Liver (tissue), 9 donors: ENCODE measurements around the gene HRH4. TPM values are rescaled to one million over a fixed set of nuclear protein-coding genes. Genes with fewer than 3 reads are reported as not detected.

Source experiments
- DNase-seq: peaks from one replicate; pipeline ENCODE4 v3.0.0-alpha.2; 2017; ENCODE audit warnings: low spot score
- H3K27ac ChIP-seq, 2 donors: one replicate each; pipeline ENCODE4 v1.7.0; 2013; ENCODE audit warnings: inconsistent platforms in 2 of 2, low read length in 2 of 2, control low read depth in 1 of 2, low read depth in 1 of 2, mild to moderate bottlenecking in 1 of 2
- H3K27me3 ChIP-seq, 4 donors: one replicate each; pipeline versions ENCODE4 v1.6.1 to v1.7.0; 2013; ENCODE audit warnings: low read length in 3 of 4, inconsistent platforms in 1 of 4, mild to moderate bottlenecking in 1 of 4, moderate library complexity in 1 of 4; ENCODE audit not compliant: control insufficient read depth in 4 of 4, insufficient read depth in 4 of 4
- H3K36me3 ChIP-seq, 4 donors: one replicate each; pipeline versions ENCODE4 v1.6.1 to v1.7.0; 2013; ENCODE audit warnings: low read length in 3 of 4, mild to moderate bottlenecking in 3 of 4, low read depth in 1 of 4, moderate library complexity in 1 of 4; ENCODE audit not compliant: control insufficient read depth in 4 of 4, insufficient read depth in 3 of 4
- H3K4me1 ChIP-seq, 4 donors: one replicate each; pipeline versions ENCODE4 v1.6.1 to v1.7.0; 2013; ENCODE audit warnings: low read length in 3 of 4, mild to moderate bottlenecking in 3 of 4, moderate library complexity in 1 of 4; ENCODE audit not compliant: control insufficient read depth in 4 of 4, insufficient read depth in 4 of 4
- H3K4me3 ChIP-seq, 3 donors: one replicate each; pipeline versions ENCODE4 v1.6.1 to v1.7.0; 2013; ENCODE audit warnings: low read length in 3 of 3, control low read depth in 1 of 3, low read depth in 1 of 3, mild to moderate bottlenecking in 1 of 3
- H3K9ac ChIP-seq, 2 donors: one replicate each; pipeline ENCODE4 v1.7.0; 2013; ENCODE audit warnings: low read length in 2 of 2, mild to moderate bottlenecking in 2 of 2, moderate library complexity in 2 of 2, control low read depth in 1 of 2, low read depth in 1 of 2
- H3K9me3 ChIP-seq, 4 donors: one replicate each; pipeline versions ENCODE4 v1.6.1 to v1.7.0; 2013; ENCODE audit warnings: low read length in 3 of 4; ENCODE audit not compliant: control insufficient read depth in 4 of 4
- ATF3 ChIP-seq: IDR thresholded peaks from 2 replicates; pipeline ENCODE4 v1.6.1; 2016; ENCODE audit warnings: antibody characterized with exemption
- CTCF ChIP-seq: fragments of 150-350 bp; IDR thresholded peaks from 2 replicates; pipeline ENCODE4 v1.5.1; 2017; ENCODE audit warnings: improper control_type of control experiment, low read depth, low read length; ENCODE audit not compliant: missing input control
- EGR1 ChIP-seq, 2 donors: IDR thresholded peaks; 2 replicates each; pipeline ENCODE4 v1.6.1; 2016 to 2018; ENCODE audit warnings: antibody characterized with exemption in 2 of 2, low read depth in 2 of 2
- FOXA2 ChIP-seq: IDR thresholded peaks from 2 replicates; pipeline ENCODE4 v1.6.1; 2016; ENCODE audit warnings: antibody characterized with exemption
- HNF4A ChIP-seq, 2 donors: conservative IDR thresholded peaks; 2 replicates each; pipeline ENCODE4 v1.6.1; 2016; ENCODE audit warnings: antibody characterized with exemption in 2 of 2, mild to moderate bottlenecking in 2 of 2
- HNF4G ChIP-seq: IDR thresholded peaks from 2 replicates; pipeline ENCODE4 v1.6.1; 2016; ENCODE audit warnings: antibody characterized with exemption
- JUND ChIP-seq, 2 donors: IDR thresholded peaks; 2 replicates each; pipeline ENCODE4 v1.6.1; 2016; ENCODE audit warnings: antibody characterized with exemption in 2 of 2
- MAX ChIP-seq: IDR thresholded peaks from 2 replicates; pipeline ENCODE4 v1.6.1; 2016; ENCODE audit warnings: antibody characterized with exemption
- NR2F2 ChIP-seq: IDR thresholded peaks from 2 replicates; pipeline ENCODE4 v1.6.1; 2016; ENCODE audit warnings: antibody characterized with exemption
- RAD21 ChIP-seq, 2 donors: IDR thresholded peaks; 2 replicates each; pipeline ENCODE4 v1.6.1; 2016; ENCODE audit warnings: antibody characterized with exemption in 2 of 2, mild to moderate bottlenecking in 2 of 2
- REST ChIP-seq: IDR thresholded peaks from 2 replicates; pipeline ENCODE4 v1.6.1; 2016; ENCODE audit warnings: antibody characterized with exemption, mild to moderate bottlenecking
- RXRA ChIP-seq, 2 donors: IDR thresholded peaks; 2 replicates each; pipeline ENCODE4 v1.6.1; 2017 to 2018; ENCODE audit warnings: antibody characterized with exemption in 2 of 2, mild to moderate bottlenecking in 1 of 2
- TAF1 ChIP-seq: conservative IDR thresholded peaks from 2 replicates; pipeline ENCODE4 v1.6.1; 2016; ENCODE audit warnings: antibody characterized with exemption, mild to moderate bottlenecking
- YY1 ChIP-seq: IDR thresholded peaks from 2 replicates; pipeline ENCODE4 v1.6.1; 2016; ENCODE audit warnings: antibody characterized with exemption, mild to moderate bottlenecking
- WGBS: extraction: QIAGEN DNeasy Blood & Tissue Kit; methylation state at CpG from one replicate; pipeline ENCODE4 v1.1.7; 2013; 5-methylcytosine and 5-hydroxymethylcytosine counted together
- polyA plus RNA-seq, 2 donors: library from polyadenylated mRNA; stranded (reverse) in 1 of 2; unstranded in 1 of 2; fragments of 200-250 nt in 1 of 2; fragments of >200 nt in 1 of 2; fragmentation: Nextera tagmentation in 1 of 2; extraction: Ambion mirVana in 1 of 2; gene quantifications; one replicate each; pipeline versions ENCODE4 v1.2.1 to v1.2.3, GENCODE V29; 2013 to 2015
- total RNA-seq, 2 donors: library from RNA; depleted of rRNA; stranded (reverse); fragments of >200 nt; gene quantifications; one replicate each; pipeline ENCODE4 v1.2.3, GENCODE V29; 2014
- donor health status: healthy.
- donor health status: healthy.
- donor health status: healthy.
- donor health status: healthy.
- donor health status: healthy.

Gene HRH4
- total and polyA plus RNA-seq, 4 donors: 0.02 to 0.19 (median 0.17) TPM; not detected in 1

GRCh38 chr18:24428709-24429108 lies 31.7 kb upstream of the HRH4 start:
- Histone ChIP-seq H3K27me3 (peaks cover 0 to 3% (median 2%) of the 10 kb centered on the region in 4 donors), H3K36me3 (peaks cover 0 to 9% (median 0%) of the 10 kb centered on the region in 4 donors), H3K4me3 (no peak overlapping the region), H3K4me1 (peaks cover 3 to 9% (median 4%) of the 10 kb centered on the region in 4 donors), H3K9me3 (peaks cover 0 to 8% (median under 1%) of the 10 kb centered on the region in 4 donors), H3K9ac (no peak overlapping the region), H3K27ac (no peak overlapping the region)
- TF ChIP-seq REST (no peak), HNF4A (conservative IDR thresholded peaks at IDR 0.05) (no peak), NR2F2 (no peak), TAF1 (no peak), YY1 (no peak), MAX (no peak), FOXA2 (no peak), JUND (IDR thresholded peaks at IDR 0.05) (no peak), ATF3 (no peak), CTCF (no peak), RXRA (IDR thresholded peaks at IDR 0.05) (no peak), HNF4G (no peak), RAD21 (IDR thresholded peaks at IDR 0.05) (no peak), EGR1 (IDR thresholded peaks at IDR 0.05; ENCODE audit: low read depth in 2 of 2) (no peak)
- DNase-seq: no peak
- WGBS: 80% methylated on average over 3 of the region's 3 CpGs

GRCh38 chr18:24429188-24429587 lies 31.2 kb upstream of the HRH4 start:
- WGBS: 98% methylated on average over 4 of the region's 4 CpGs
- no peak for DNase-seq
- TF ChIP-seq MAX: no peak
- peaks cover 3 to 9% (median 4%) of the 10 kb centered on the region in 4 donors for H3K4me1 ChIP-seq
- H3K27me3 ChIP-seq: peaks cover 0 to 3% (median 0%) of the 10 kb centered on the region in 4 donors
- peaks cover 0 to 8% (median 0%) of the 10 kb centered on the region in 4 donors for H3K9me3 ChIP-seq
- H3K36me3 ChIP-seq: peaks cover 0 to 9% (median 0%) of the 10 kb centered on the region in 4 donors
- H3K9ac ChIP-seq: no peak overlapping the region
- H3K27ac ChIP-seq: no peak overlapping the region
- H3K4me3 ChIP-seq: no peak overlapping the region
